GM19238 (cell line): ENCODE results near the gene BSDC1.
"Not testable (repeated sequence)": the region's sequence is repeated elsewhere in the genome, so short reads cannot be mapped to it uniquely, and the experiment has no call there.

Experiments
- DNase-seq: peaks from one replicate; pipeline ENCODE4 v3.0.0; 2011; ENCODE audit warnings: low spot score; ENCODE audit not compliant: insufficient read length

BSDC1 gene

GRCh38 chr1:32361308-32361673 is 33.0 kb downstream of the BSDC1 start:
- DNase-seq, result no peak

DNA sequence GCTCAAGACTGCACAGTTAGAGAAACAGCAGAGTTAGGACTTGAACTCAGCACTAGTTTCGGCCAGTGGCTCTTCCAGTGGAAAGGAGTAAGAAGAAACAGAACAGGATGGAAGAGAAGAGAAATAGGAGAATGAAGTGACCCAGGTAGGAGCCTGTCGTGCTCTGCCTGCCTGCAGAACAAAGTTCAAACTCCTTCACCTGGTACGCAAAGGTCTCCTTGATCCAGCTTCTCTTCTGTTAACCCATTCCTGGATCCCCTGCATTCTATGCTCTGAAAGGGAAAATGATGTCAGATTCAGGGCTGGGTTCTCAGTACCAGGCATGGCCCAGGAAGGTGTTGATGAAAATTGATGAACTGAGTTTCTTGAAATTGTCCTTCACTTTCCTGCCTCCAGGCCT is 35.8 kb downstream of the BSDC1 start:
- no peak for DNase-seq

DNA sequence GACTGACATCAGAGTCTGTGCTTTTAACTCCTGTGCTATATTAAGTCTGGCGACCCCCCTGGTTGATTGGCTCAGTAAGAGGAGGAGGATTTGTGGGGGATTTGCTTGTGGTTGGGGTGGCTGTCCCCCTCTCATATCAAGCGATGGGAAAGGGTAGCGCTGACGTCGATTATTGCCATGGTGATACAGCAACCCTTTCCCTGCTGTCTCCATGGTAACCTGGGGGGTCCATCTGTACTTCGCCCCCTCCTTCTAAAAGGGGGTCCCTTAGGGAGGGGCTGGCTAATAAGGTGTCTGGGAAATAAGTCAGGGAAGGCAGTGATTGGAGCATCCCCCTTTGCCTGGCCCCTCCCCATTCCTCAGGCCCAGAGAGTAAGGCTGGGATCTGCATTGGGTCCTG is 36.6 kb downstream of the BSDC1 start:
- DNase-seq, result no peak

- no peak for DNase-seq
Measured at GRCh38 chr1:32356478-32356877, 37.8 kb downstream of the BSDC1 start.

- not testable (repeated sequence) for DNase-seq
Measured at GRCh38 chr1:32355778-32356177, 38.5 kb downstream of the BSDC1 start.

GRCh38 chr1:32353886-32354570 is 40.2 kb downstream of the BSDC1 start:
- DNase-seq, result no peak

DNA sequence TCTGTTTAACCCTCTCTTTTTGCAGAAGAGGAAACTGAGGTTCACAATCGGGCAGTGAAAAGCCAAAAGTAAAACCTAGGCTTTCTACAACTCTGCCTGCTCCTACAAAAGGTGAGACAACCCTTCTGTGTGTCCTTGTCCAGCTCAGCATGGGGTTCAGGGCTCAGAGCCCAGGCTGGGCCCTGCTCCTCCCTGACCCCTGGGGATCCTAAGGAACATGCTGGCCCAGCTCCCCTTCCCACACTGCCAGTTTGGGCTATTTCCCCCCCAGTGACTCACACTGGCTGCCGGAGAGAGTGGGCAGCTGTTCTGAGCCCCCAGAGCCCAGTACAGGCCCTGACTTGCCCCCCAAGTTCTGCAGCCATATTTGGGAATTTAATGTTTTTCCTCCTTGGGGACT is 40.8 kb downstream of the BSDC1 start:
- DNase-seq, result no peak

DNA sequence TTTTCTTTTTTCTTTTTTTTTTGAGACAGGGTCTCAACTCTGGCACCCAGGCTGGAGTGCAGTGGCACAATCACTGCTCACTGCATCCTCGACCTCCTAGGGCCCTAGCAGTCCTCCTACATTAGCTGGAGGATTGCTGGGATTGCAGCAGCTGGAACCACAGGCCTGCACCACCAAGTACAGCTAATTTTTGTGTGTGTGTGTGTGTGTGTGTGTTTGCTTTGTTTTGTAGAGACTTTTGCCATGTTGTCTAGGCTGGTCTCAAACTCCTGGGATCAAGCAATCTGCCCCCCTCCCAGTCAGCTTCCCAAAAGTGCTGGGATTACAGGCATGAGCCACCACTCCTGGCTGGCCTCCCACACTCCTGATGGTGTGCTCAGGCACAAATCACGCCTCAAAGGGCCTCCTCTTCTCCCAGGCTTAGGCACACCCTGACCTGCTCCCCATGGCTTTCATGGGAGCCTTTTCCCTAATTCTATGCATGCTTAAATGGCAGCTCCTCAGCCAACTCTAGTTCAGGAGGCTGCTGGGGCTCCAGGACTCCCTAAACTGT is 41.3 kb downstream of the BSDC1 start:
- DNase-seq, result no peak

DNA sequence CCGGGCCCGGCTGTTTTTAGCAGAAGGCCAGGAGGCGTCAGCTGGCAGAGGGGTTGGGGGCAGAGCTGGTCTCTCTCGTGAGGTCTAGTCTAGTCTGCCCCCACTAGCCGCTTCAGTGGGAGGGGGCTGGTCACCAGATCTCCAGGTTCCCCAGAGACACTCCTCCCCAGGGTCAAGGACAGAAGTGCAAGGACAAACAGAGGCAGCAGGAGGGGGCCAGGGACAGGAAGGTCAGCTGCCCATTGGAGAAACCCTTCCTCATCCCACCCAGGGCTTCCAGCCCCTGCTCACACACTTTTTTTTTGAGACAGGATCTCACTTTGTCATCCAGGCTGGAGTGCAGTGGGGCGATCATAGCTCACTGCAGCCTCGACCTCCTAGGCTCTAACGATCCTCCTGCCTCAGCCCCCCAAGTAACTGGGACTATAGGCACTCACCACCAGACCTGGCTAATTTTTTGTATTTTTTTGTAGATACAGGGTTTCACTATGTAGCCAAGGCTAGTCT is 41.9 kb downstream of the BSDC1 start:
- DNase-seq, result no peak

DNA sequence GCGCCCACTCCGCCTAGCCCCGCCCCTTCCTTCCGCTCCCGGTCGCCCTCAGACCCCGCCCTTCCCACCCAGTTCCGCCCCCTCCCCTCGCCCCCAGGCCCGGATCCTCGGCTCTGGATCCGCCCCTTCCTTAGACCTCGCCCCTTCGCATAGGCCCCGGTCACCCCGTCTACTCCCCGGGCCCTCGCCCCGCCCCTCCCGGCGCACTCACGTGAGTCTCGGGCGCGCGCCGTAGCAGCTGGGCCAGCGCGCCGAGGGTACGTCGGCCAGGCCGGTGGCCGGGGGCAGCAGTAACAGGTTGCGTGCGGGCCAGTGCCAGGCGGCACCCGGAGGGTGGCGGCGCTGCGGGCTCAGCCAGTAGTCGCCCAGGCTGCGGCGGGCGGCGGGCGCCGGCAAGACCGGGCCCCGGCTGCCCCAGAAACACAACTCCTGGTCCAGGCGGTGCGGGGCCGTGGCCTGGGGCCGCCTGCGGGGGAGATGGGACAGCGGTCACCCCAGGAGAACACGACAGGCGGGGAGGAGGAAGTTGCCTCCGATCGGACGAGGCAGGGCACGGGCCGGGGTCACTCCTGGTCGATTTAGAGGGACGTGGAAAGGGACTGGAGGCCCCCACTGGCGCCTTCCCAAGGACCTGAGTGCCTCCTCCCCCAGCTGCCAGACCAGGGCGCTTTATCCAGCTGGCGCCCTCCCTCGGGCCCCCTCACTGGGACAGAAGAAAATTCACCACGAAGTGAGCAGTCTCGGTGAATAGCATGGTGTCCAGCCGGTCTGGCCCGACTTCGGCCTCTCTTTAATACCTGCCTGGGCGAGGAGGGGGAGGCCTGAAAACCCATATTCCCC is 42.6 kb downstream of the BSDC1 start:
- peak; percentile 96 for DNase-seq

DNA sequence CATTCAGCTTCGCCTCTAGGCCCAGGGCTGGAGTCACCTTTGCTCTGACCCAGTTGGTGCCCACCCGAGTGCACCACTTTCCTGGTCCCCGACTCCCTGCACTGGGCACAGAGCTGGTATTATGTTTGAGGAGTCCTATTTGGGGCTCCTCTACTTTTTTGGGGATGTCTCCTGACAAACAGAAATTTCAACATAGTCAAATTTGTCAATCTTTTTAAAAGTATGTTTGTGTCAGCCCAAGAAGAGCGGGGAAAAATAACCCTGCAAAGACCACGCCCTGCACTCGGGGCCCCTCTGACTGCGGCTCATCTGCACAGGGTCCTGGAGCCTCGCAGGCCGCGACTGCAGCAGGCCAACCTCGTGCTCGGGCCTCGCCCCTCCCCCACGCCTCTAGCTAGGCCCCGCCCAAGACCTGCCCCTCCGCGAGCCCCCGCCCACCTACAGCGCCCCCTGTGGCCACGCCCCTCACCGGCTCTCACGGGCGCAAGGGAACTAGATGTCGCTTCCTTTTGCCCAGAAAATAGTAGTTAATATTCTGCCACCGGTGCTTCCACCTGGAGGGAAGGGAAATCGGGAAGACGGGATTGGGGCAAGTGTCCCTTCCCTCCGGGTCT is 43.3 kb downstream of the BSDC1 start:
- DNase-seq, result peak; percentile 74

GRCh38 chr1:32349211-32349708 is 45.0 kb downstream of the BSDC1 start:
- DNase-seq, result no peak

DNA sequence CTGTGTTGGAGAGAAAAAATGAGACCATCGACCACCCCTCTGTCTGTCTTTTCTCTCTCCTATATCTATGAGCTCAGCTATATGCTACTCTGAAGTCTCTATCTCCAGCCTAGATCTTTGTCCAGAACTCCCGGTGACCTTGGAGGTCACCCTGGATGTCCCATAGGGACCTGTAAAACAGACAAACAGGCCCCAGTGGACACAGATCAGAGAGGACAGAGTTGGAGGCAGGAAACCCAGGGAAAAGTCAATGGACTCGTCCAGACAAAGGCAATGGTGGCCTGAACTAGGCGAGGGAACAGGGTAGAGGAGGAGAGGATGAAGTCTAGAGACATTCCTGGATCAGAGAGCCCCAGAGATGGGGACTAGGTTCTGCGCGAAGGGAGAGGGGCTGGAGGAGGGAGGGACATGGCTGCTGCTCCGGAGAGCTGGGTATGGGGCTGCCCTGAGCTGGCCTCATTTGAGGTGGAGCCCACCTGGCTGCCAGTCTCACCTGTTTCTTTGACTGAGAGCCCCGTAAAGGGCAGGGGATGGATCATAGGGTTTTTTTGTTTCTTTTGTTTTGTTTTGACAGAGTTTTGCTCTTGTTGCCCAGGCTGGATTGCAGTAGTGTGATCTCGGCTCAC is 47.6 kb downstream of the BSDC1 start:
- DNase-seq, result no peak

GRCh38 chr1:32345289-32345827 is 48.9 kb downstream of the BSDC1 start:
- DNase-seq, result no peak

GRCh38 chr1:32342704-32343103 is 51.5 kb downstream of the BSDC1 start:
- DNase-seq, result no peak

- no peak for DNase-seq
Measured at GRCh38 chr1:32341971-32342370, 52.3 kb downstream of the BSDC1 start.

DNA sequence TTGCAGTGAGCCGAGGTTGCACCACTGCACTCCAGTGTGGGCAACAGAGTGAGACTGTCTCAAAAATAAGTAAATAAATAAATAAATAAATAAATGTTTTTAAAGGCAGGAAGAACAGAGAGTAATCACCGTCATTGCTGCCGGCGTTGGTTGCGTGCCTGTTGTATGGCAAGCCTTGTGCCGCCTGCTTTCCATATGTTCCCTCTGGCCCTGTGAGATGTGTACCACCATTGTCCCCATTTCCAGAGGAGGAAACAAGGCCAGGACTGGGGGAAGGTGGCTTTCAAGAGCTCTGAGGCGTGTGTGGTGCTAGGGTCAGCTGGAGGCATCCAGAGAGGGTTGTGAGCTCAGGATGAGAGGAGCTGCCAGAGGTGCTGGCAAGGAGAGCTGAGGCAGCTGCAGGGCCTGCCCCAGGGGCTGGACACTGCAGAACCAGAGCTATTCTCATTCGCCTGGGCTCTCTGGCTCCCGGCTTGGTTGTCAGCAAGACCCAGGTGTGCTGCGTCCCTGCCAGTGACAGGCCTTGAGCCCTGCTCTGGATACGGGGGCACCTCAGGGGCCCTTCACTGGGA is 53.0 kb downstream of the BSDC1 start:
- DNase-seq, result no peak

GRCh38 chr1:32339363-32339978 is 54.8 kb downstream of the BSDC1 start:
- no peak for DNase-seq

DNA sequence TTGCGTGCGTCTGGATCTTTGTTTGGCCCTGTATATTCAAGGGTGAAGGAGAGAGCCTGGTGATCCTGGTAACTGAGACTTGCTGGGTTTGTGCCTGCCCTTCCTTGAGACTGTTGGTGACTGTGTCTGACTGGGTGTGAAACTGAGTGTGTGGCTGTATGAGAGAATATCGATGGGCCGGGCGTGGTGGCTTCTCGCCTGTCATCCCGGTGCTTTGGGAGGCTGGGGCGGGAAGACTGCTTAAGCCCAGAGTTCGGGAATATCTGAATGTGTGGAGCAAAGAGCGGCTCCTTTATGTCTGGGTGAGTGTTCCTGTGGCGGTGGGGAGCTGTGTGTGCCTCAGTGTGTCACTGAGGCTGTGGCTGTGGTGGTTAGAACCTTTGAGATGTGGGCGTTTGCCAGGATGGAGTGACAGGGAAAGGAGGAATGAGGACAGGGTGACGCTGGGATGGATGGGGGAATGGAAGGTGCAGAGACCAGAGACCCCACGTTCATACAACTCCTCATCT is 55.5 kb downstream of the BSDC1 start:
- no peak for DNase-seq
